SU-DHL-6 (cell line): ENCODE results near the gene ASH1L.

ENCODE experiments used
- H2AFZ ChIP-seq: fragments of 200-600 bp; sonication (generic); 2 replicates; pipeline ENCODE4 v1.6.1; 2014; ENCODE audit warnings: low read depth, mild to moderate bottlenecking, moderate library complexity, mixed read lengths, antibody characterized with exemption, low read length; ENCODE audit not compliant: severe bottlenecking
- H3F3A ChIP-seq: fragments of 200-600 bp; shearing (Covaris generic); 2 replicates; pipeline ENCODE4 v1.6.0; 2016; ENCODE audit warnings: antibody characterized with exemption, mild to moderate bottlenecking; ENCODE audit not compliant: insufficient read depth
- H3K27ac ChIP-seq: fragments of 200-600 bp; sonication (generic); 2 replicates; pipeline ENCODE4 v1.5.1; 2016; ENCODE audit warnings: low read depth, mild to moderate bottlenecking, low read length, moderate library complexity, mixed read lengths
- H3K27me3 ChIP-seq: fragments of 200-600 bp; sonication (generic), shearing (Covaris generic); 2 replicates; pipeline ENCODE4 v1.6.0; 2014; ENCODE audit warnings: mild to moderate bottlenecking, low read length
- H3K36me3 ChIP-seq: fragments of 200-600 bp; sonication (generic); 2 replicates; pipeline ENCODE4 v1.6.1; 2014; ENCODE audit warnings: mild to moderate bottlenecking, low read length, mixed read lengths
- H3K4me2 ChIP-seq: fragments of 300-600, 200-600 bp; shearing (Covaris generic), sonication (generic); 2 replicates; pipeline ENCODE4 v1.6.0; 2014; ENCODE audit warnings: low read length, low read depth, mild to moderate bottlenecking; ENCODE audit not compliant: poor library complexity, severe bottlenecking
- H3K4me3 ChIP-seq: fragments of 200-600 bp; sonication (generic); 2 replicates; pipeline ENCODE4 v1.5.1; 2014; ENCODE audit warnings: antibody characterized with exemption, low read length, mild to moderate bottlenecking, mixed read lengths; ENCODE audit not compliant: insufficient read depth, poor library complexity, severe bottlenecking
- H3K79me2 ChIP-seq: fragments of 200-600 bp; sonication (generic); 2 replicates; pipeline ENCODE4 v1.6.1; 2014; ENCODE audit warnings: mild to moderate bottlenecking, low read length, moderate library complexity; ENCODE audit not compliant: insufficient read depth
- H3K9ac ChIP-seq: fragments of 200-600 bp; sonication (generic); 2 replicates; pipeline ENCODE4 v1.7.0; 2014; ENCODE audit warnings: mild to moderate bottlenecking, low read length
- H3K9me2 ChIP-seq: fragments of 200-600 bp; sonication (generic); replicated peaks from 2 replicates; pipeline ENCODE4 v1.6.1; 2014; ENCODE audit warnings: low read length; ENCODE audit not compliant: insufficient read depth
- H3K9me3 ChIP-seq: fragments of 200-600 bp; sonication (generic); 2 replicates; pipeline ENCODE4 v1.6.1; 2014; ENCODE audit warnings: low read length, mixed read lengths; ENCODE audit not compliant: insufficient read depth
- H4K20me1 ChIP-seq: fragments of 200-600 bp; sonication (generic); 2 replicates; pipeline ENCODE4 v1.6.1; 2014; ENCODE audit warnings: low read depth, mild to moderate bottlenecking, antibody characterized with exemption, low read length, moderate library complexity, mixed read lengths
- CTCF ChIP-seq: fragments of 200-600 bp; sonication (generic); IDR thresholded peaks from one replicate; pipeline ENCODE4 v1.5.1; 2017; ENCODE audit warnings: antibody characterized with exemption, mild to moderate bottlenecking, low read length, moderate library complexity; ENCODE audit not compliant: insufficient read depth, poor library complexity, severe bottlenecking
- EZH2phosphoT487 ChIP-seq: fragments of 200-600 bp; sonication (generic), shearing (Covaris generic); conservative IDR thresholded peaks from 2 replicates; pipeline ENCODE4 v1.6.1; 2018; ENCODE audit warnings: mild to moderate bottlenecking, antibody characterized with exemption, low read length, moderate library complexity, mixed read lengths

ASH1L gene

GRCh38 chr1:155540000-155540874 lies 22.4 kb downstream of the ASH1L start:
- Histone ChIP-seq H3K27me3 (no peaks in the 10 kb centered on the region), H3K36me3 (no peaks in the 10 kb centered on the region), H3K4me3 (no peak overlapping the region), H3K27ac (peak overlapping the region; percentile 21; the same call in 1 of the 2 replicates), H4K20me1 (peaks cover 5% of the 10 kb centered on the region; the same call in 1 of the 2 replicates), H3K79me2 (peaks cover 100% of the 10 kb centered on the region), H3F3A (peaks cover 25% of the 10 kb centered on the region), H3K9ac (no peak overlapping the region), H2AFZ (no peak overlapping the region), H3K9me3 (no peaks in the 10 kb centered on the region), H3K9me2 (no peaks in the 10 kb centered on the region), H3K4me2 (peak overlapping the region; percentile 12)
- no peak for TF ChIP-seq EZH2phosphoT487
- TF ChIP-seq CTCF = no peak

GRCh38 chr1:155537193-155537592 lies 25.4 kb downstream of the ASH1L start:
- TF ChIP-seq EZH2phosphoT487 (no peak), CTCF (no peak)
- Histone ChIP-seq H3K9me2 (no peaks in the 10 kb centered on the region), H2AFZ (no peak overlapping the region), H3K9me3 (no peaks in the 10 kb centered on the region), H3K27me3 (no peaks in the 10 kb centered on the region), H3K36me3 (no peaks in the 10 kb centered on the region; the same call in 1 of the 2 replicates), H4K20me1 (peaks cover 3% of the 10 kb centered on the region; the same call in 1 of the 2 replicates), H3K4me3 (no peak overlapping the region), H3K79me2 (peaks cover 98% of the 10 kb centered on the region), H3F3A (peaks cover 37% of the 10 kb centered on the region), H3K9ac (0 out of 2 replicates have a peak overlapping the region, but pooled peaks have one; percentile 2), H3K27ac (peak overlapping the region; percentile 68; the same call in 1 of the 2 replicates), H3K4me2 (peak overlapping the region; percentile 50)

GRCh38 chr1:155531624-155532023 lies 31.0 kb downstream of the ASH1L start:
- Histone ChIP-seq H3K27ac (peak overlapping the region; percentile 70), H3K4me2 (peak overlapping the region; percentile 27), H3K79me2 (peaks cover 98% of the 10 kb centered on the region), H3K36me3 (no peaks in the 10 kb centered on the region; the same call in 1 of the 2 replicates), H3K9me2 (no peaks in the 10 kb centered on the region), H3K9me3 (no peaks in the 10 kb centered on the region), H3K9ac (0 out of 2 replicates have a peak overlapping the region, but pooled peaks have one; percentile 2), H3F3A (peaks cover 45% of the 10 kb centered on the region), H4K20me1 (peaks cover 4% of the 10 kb centered on the region; the same call in 1 of the 2 replicates), H3K27me3 (no peaks in the 10 kb centered on the region), H3K4me3 (no peak overlapping the region), H2AFZ (no peak overlapping the region)
- no peak for TF ChIP-seq CTCF
- no peak for TF ChIP-seq EZH2phosphoT487
